ENCODE data around the gene CBFA2T2. TPM values are rescaled to one million over a fixed set of nuclear protein-coding genes. Genes with fewer than 3 reads are reported as not detected.

The CBFA2T2 gene
- total RNA-seq, 2 experiments from 2014 or later = 17.9 to 18.6 TPM

- H3K36me3 Mint-ChIP-seq (ENCODE audit: low read depth) = no peaks in the 10 kb centered on the region
- Histone ChIP-seq H3K4me3 (ENCODE audit: low read length) (no peak overlapping the region), H3K27me3 (ENCODE audit: control insufficient read depth in 1 of 2, insufficient read depth in 2 of 2, low read length in 2 of 2) (no peaks in the 10 kb centered on the region), H3K27ac (ENCODE audit: low read depth in 1 of 2, low read length in 2 of 2) (no peak overlapping the region), H3K4me1 (ENCODE audit: insufficient read depth, low read length) (peaks cover 61% of the 10 kb centered on the region), H3K9me3 (ENCODE audit: control insufficient read depth in 1 of 2, insufficient read depth in 1 of 2, low read length in 2 of 2) (no peaks in the 10 kb centered on the region), H3K36me3 (ENCODE audit: insufficient read depth, low read length) (no peaks in the 10 kb centered on the region)
- DNase-seq (no peak), ATAC-seq (ENCODE audit: poor library complexity) (no peak)
- no peaks in the 10 kb centered on the region for H3K27me3 Mint-ChIP-seq
- no peaks in the 10 kb centered on the region for H3K9me3 Mint-ChIP-seq
- peak overlapping the region; percentile 22 for H3K27ac Mint-ChIP-seq
- ChIA-PET CTCF (interaction anchor here (2.0 kb wide), 1 partner anchor 14 kb away, joined by 12 read pairs; no protein-coding TSS in a partner anchor), POLR2A (interaction anchor here (0.6 to 4.1 kb wide), 2 partner anchors 14 to 307 kb away, joined by 3 to 45 read pairs; partner anchors contain the start of gene ACTL10)
- TF ChIP-seq, protein P1, sequence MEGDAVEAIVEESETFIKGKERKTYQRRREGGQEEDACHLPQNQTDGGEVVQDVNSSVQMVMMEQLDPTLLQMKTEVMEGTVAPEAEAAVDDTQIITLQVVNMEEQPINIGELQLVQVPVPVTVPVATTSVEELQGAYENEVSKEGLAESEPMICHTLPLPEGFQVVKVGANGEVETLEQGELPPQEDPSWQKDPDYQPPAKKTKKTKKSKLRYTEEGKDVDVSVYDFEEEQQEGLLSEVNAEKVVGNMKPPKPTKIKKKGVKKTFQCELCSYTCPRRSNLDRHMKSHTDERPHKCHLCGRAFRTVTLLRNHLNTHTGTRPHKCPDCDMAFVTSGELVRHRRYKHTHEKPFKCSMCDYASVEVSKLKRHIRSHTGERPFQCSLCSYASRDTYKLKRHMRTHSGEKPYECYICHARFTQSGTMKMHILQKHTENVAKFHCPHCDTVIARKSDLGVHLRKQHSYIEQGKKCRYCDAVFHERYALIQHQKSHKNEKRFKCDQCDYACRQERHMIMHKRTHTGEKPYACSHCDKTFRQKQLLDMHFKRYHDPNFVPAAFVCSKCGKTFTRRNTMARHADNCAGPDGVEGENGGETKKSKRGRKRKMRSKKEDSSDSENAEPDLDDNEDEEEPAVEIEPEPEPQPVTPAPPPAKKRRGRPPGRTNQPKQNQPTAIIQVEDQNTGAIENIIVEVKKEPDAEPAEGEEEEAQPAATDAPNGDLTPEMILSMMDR (IDR thresholded peaks at IDR 0.05) = no peak
- no peak overlapping the region for H3K4me3 Mint-ChIP-seq
- H3K4me1 Mint-ChIP-seq (ENCODE audit: low read depth) = peaks cover 57% of the 10 kb centered on the region
- intact Hi-C loops (cut with DNase I, micrococcal nuclease) = loop anchor here in 1 of 2 experiments (10.0 kb wide), 1 partner anchor 313 kb away; the partner anchor contains the start of gene RALY
Observed at GRCh38 chr20:33681728-33682353, 191.9 kb downstream of the CBFA2T2 start.

DNA sequence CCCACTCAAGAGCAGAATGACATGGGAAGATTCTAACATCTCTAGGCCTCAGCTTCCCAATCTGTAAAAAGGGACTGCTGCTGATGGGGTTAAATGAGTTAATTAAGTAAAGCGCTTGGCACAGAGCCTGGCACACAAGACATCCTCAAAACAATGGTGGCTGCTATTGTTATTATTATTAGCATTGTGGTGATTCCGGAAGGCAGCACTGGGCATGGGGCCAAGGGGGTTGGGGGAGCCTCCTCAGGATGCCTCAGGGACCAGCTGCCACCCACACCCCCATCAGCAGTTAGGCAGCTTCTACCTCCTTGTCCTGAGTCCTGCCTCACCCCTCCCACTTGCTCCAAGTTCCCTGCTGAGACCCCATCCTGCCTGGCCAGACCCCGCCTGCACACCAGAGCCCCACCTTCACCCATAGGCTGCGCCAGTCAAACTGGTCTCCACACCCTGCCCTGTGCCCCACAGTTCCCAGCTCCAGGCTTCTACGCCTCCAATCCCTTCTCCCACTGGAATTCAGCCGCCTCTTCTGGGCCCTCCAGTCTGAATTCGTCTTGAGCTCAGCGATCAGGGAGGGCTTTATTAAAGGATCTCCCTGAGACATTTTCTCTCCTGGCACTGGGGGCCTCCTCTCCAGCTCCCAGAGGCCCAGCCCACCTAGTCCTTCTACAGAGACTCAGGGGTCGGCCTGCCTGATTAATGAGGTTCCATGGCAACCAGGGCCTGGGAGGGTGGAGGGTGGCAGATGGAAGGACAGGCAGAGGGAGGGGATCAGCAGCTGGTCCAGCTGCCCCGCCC, 194.8 kb downstream of the CBFA2T2 start:
- H3K4me1 Mint-ChIP-seq (ENCODE audit: low read depth) = peaks cover 50% of the 10 kb centered on the region
- ChIA-PET POLR2A (interaction anchor here (1.0 to 1.8 kb wide), 4 partner anchors 21 to 47 kb away, joined by 3 to 9 read pairs (median 6); partner anchors contain the start of genes PXMP4 and ZNF341), CTCF (interaction anchor here (0.6 to 3.1 kb wide), 3 partner anchors 17 to 68 kb away, joined by 3 to 15 read pairs (median 3); no protein-coding TSS in a partner anchor)
- peak overlapping the region; percentile 65 for H3K4me3 Mint-ChIP-seq
- H3K9me3 Mint-ChIP-seq = no peaks in the 10 kb centered on the region
- Histone ChIP-seq H3K9me3 (ENCODE audit: control insufficient read depth in 1 of 2, insufficient read depth in 1 of 2, low read length in 2 of 2) (no peaks in the 10 kb centered on the region), H3K27ac (ENCODE audit: low read depth in 1 of 2, low read length in 2 of 2) (no peak overlapping the region), H3K36me3 (ENCODE audit: insufficient read depth, low read length) (no peaks in the 10 kb centered on the region), H3K4me1 (ENCODE audit: insufficient read depth, low read length) (peaks cover 50% of the 10 kb centered on the region), H3K4me3 (ENCODE audit: low read length) (peak overlapping the region; percentile 37), H3K27me3 (ENCODE audit: control insufficient read depth in 1 of 2, insufficient read depth in 2 of 2, low read length in 2 of 2) (no peaks in the 10 kb centered on the region)
- intact Hi-C loops (cut with DNase I, micrococcal nuclease) = loop anchor here in 1 of 2 experiments (2.0 to 10.0 kb wide), 3 partner anchors 46 to 428 kb away; partner anchors contain the start of genes EIF2S2, RALY and ZNF341
- ATAC-seq (ENCODE audit: poor library complexity) (no peak), DNase-seq (no peak)
- TF ChIP-seq, protein P1 (IDR thresholded peaks at IDR 0.05) = no peak
- H3K36me3 Mint-ChIP-seq (ENCODE audit: low read depth) = no peaks in the 10 kb centered on the region
- no peaks in the 10 kb centered on the region for H3K27me3 Mint-ChIP-seq
- H3K27ac Mint-ChIP-seq = peak overlapping the region; percentile 39

DNA sequence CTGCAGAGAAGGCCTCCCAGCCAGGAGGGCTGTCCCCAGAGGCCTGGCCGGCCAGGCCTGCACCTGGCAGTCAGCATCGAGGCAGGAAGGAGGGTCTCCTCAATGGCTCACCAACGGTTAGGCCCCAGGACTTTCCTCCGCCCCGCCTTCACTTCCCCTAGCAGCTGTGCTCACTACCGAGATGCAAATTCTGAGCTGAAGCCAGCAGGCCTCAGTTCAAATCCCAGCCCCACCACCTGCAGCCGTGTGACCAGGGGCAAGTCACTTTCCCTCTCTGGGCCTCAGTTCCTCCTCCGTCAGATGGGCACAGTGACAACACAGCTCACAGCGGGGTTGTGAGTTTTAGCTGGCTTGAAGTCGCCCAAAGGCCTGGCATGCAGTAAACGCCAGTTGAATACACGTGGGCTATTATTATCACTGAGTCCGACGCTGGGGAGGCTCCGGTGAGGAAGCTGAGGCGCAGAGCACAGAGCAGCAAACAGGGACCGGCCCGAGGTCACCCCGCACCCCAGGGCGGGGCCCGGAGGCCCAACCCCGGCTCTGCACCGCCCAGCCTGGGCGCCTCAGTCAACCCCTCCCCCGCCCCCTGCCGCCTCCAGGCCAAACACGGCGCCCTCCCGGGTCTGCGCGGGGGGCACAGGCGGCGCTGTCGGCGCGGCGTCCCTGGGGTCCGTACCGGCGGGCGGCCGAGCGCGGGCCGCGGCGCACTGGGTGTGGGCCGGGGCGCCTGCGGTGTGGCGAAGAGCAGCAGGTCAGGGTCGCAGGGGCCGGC, 195.6 kb downstream of the CBFA2T2 start:
- peak overlapping the region; percentile 66 for H3K4me3 Mint-ChIP-seq
- H3K4me1 ChIP-seq (ENCODE audit: insufficient read depth, low read length) = peaks cover 49% of the 10 kb centered on the region
- CTCF ChIA-PET = interaction anchor here (0.6 to 3.1 kb wide), 3 partner anchors 18 to 67 kb away, joined by 3 to 15 read pairs (median 3); no protein-coding TSS in a partner anchor
- POLR2A ChIA-PET = interaction anchor here (1.0 to 1.8 kb wide), 4 partner anchors 20 to 47 kb away, joined by 3 to 9 read pairs (median 6); partner anchors contain the start of genes PXMP4 and ZNF341
- no peaks in the 10 kb centered on the region for H3K36me3 Mint-ChIP-seq (ENCODE audit: low read depth)
- H3K4me3 ChIP-seq (ENCODE audit: low read length) = peak overlapping the region; percentile 37
- TF ChIP-seq, protein P1 (IDR thresholded peaks at IDR 0.05) = no peak
- ATAC-seq (ENCODE audit: poor library complexity) (no peak), DNase-seq (peak in 5 of 14 experiments; percentile 31 to 72 (median 60))
- H3K36me3 ChIP-seq (ENCODE audit: insufficient read depth, low read length) = no peaks in the 10 kb centered on the region
- H3K4me1 Mint-ChIP-seq (ENCODE audit: low read depth) = peaks cover 52% of the 10 kb centered on the region
- no peaks in the 10 kb centered on the region for H3K9me3 ChIP-seq (ENCODE audit: control insufficient read depth in 1 of 2, insufficient read depth in 1 of 2, low read length in 2 of 2)
- H3K27ac Mint-ChIP-seq = peak overlapping the region; percentile 39
- intact Hi-C loops (cut with DNase I, micrococcal nuclease) = loop anchor here in 1 of 2 experiments (2.0 to 10.0 kb wide), 4 partner anchors 35 to 427 kb away; partner anchors contain the start of genes EIF2S2, PXMP4, RALY and ZNF341
- H3K27ac ChIP-seq (ENCODE audit: low read depth in 1 of 2, low read length in 2 of 2) = no peak overlapping the region
- no peaks in the 10 kb centered on the region for H3K27me3 ChIP-seq (ENCODE audit: control insufficient read depth in 1 of 2, insufficient read depth in 2 of 2, low read length in 2 of 2)
- no peaks in the 10 kb centered on the region for H3K27me3 Mint-ChIP-seq
- H3K9me3 Mint-ChIP-seq = no peaks in the 10 kb centered on the region

Data from CD4-positive, alpha-beta T cell (primary cell).